GM21619 (cell line): ENCODE data around the gene MT2A.
"Not testable (repeated sequence)": the region's sequence is repeated elsewhere in the genome, so short reads cannot be mapped to it uniquely, and the experiment has no call there.

Experiments used
- ATAC-seq: cut with Tn5 transposase; IDR thresholded peaks from one replicate; pipeline ENCODE4 v1.9.1; 2021; ENCODE audit not compliant: unreplicated experiment

The MT2A gene

GRCh38 chr16:56618138-56618537, 9.8 kb downstream of the MT2A start:
- ATAC-seq: no peak

GRCh38 chr16:56620339-56620897, 12.0 kb downstream of the MT2A start:
- ATAC-seq: no peak

- not testable (repeated sequence) for ATAC-seq
These were observed 13.5 kb downstream of the MT2A start for GRCh38 chr16:56621665-56622445.

- not testable (repeated sequence) for ATAC-seq
These were observed 14.8 kb downstream of the MT2A start for GRCh38 chr16:56623184-56623583.

- no peak for ATAC-seq
These were observed 15.3 kb downstream of the MT2A start for GRCh38 chr16:56623637-56624036.

DNA sequence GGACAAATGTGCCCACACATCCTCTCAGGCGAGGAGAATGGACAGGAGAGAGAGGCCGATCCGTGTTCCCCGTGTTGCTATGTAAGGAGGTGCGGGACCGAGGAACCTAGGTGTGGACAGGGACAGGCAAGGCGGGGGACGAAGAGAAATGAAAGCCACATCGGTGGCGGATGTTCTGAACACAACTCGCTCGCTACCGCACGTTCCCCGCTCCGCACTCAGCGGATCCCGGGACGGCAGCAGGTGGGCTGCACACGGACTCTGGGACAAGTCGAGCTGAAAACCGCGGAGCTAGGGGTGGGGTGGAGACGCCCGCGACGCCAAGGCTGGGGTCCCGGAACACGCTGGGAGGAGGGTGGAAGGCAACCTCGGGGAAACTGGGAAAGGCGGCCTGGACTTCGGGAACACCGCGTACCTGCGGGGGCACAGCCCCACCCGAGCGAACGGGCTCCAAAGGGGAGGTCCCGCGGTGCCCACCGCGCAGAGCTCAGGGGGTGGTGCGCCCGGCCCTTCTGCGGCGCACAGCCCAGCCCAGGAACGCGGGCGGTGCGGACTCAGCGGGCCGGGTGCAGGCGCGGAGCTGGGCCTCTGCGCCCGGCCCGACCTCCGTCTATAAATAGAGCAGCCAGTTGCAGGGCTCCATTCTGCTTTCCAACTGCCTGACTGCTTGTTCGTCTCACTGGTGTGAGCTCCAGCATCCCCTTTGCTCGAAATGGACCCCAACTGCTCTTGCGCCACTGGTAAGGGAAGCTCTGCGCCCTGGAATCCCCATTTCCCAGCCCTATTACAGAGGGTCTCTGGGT, 17.0 kb downstream of the MT2A start, which contains the start of gene MT1E:
Gene MT1E, plus strand, starts transcription at position 642 of the 803 bp plus-strand sequence. Its CDS starts 71 bp downstream, at position 713.
- ATAC-seq: peak; percentile 49

- ATAC-seq: no peak
These were observed 17.7 kb downstream of the MT2A start for GRCh38 chr16:56625943-56626654.

- ATAC-seq: no peak
These were observed 18.3 kb downstream of the MT2A start for GRCh38 chr16:56626685-56627084.

DNA sequence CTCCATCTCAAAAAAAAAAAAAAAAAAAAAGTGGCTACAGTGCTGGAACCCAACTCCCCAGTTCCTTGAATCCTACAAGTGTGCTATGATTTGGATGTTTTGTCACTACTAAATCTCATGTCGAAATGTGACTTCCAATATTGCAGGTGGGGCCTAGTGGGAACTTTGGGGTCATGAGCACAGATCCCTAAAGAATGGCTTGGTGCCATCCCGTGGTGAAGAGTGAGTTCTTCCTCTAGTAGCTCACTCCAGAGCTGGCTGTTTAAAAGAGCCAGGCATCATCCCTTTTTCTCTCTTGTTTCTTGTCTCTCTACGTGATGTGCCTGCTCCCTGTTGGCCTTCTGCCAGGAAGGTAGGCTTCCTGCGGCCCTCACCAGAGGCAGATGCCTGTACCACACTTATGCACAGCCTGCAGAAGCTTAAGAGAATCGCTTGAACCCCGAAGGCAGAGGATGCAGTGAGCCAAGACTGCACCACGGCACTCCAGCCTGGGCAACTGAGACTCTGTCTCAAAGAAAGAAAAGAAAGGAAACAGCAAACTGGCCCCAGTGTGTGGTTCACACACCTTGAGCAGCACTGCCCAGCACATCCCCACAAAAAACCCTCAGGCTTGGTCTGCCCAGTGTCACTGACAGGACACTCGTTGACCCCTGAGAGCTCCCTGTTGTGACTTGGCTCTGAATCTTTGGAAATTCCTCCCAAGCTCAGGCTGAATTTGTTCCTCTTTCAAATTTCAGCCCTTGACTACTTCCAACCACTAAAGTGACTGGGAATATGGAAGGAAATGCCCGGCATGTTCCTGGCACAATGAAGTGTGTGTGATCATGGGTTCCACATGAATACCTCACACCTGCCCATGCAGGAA, 20.3 kb downstream of the MT2A start:
- no peak for ATAC-seq

- no peak for ATAC-seq
These were observed 21.1 kb downstream of the MT2A start for GRCh38 chr16:56629531-56629930.

GRCh38 chr16:56630134-56630533, 21.8 kb downstream of the MT2A start:
- peak; percentile 80 for ATAC-seq

GRCh38 chr16:56631197-56631596, 22.8 kb downstream of the MT2A start:
- ATAC-seq: no peak

GRCh38 chr16:56631832-56632155, 23.4 kb downstream of the MT2A start:
- ATAC-seq: no peak

DNA sequence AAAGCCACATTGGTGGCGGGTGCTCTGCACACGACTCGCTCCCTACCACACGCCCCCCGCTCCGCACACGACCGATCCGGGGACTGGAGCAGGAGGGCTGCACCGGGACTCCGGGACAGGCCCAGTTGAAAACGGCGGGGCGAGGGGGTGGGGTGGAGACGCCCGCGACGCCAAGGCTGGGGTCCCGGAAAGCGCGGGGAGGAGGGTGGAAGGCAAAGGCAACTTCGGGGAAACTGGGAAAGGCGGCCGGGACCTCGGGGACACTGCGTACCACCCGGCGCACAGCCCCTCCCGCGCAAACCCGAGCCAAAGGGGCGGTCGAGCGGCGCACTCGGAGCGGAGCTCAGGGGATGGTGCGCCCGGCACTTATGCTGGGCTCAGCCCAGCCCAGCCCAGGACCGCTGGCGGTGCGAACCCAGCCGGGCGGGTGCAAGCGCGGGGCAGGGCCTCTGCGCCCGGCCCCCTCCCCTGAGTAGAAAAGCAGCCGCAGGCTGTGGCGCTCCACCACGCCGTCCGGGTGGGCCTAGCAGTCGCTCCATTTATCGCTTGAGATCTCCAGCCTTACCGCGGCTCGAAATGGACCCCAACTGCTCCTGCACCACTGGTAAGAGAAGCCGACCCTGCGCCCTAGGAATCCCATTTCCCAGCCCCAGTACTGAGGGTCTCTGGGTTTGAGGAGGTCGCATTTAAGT, 23.9 kb downstream of the MT2A start, which contains the start of gene MT1M:
Gene MT1M, plus strand, starts transcription at position 504 of the 692 bp plus-strand sequence. Its CDS starts 73 bp downstream, at position 577.
- no peak for ATAC-seq

DNA sequence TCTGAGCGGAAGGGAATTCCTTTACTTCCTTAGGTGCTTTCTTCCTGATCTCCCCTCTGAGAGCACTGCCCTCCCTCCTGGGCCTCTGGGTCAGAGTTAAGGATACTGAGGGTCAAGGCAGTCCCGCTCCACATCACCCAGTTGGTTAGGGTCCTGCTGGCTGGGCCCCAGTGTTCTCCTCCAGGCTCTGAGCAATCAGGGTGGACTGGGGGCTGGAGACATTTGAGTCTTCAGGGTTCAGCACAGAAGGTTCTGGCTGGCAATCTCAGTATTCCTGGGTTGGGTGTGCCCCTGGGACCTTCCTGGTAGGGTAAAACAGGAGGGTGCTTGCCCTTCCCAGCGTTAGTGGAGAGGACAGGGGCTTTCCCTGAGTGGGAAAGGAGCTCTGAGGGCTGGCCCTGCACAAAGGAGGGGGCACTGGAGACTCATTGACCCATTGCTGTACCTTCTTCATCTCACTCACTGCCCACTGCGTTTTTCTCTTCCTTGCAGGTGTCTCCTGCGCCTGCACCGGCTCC, 24.5 kb downstream of the MT2A start:
- no peak for ATAC-seq

GRCh38 chr16:56633535-56633934, 25.2 kb downstream of the MT2A start:
- ATAC-seq: no peak

GRCh38 chr16:56634715-56635440, 26.5 kb downstream of the MT2A start:
- no peak for ATAC-seq

DNA sequence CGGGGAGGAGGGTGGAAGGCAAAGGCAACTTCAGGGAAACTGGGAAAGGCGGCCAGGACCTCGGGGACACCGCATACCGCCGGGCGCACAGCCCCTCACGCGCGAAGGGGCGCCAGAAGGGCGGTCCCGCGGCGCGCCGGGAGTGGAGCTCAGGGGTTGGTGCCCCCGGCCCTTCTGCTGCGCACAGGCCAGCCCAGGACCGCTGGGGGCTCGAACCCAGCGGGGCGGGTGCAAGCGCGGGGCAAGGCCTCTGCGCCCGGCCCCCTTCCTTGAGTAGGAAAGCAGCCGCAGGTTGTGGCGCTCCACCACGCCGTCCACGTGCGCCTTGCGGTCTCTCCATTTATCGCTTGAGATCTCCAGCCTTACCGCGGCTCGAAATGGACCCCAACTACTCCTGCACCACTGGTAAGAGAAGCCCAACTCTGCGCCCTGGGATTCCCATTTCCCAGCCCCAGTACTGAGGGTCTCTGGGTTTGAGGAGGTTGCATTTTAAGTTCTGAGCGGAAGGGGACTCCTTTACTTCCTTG, 27.1 kb downstream of the MT2A start:
- no peak for ATAC-seq
